Natural killer cell (primary cell): ENCODE data around the gene SLC6A18. TPM values are rescaled to one million over a fixed set of nuclear protein-coding genes. Genes with fewer than 3 reads are reported as not detected.

Source experiments
- ATAC-seq, 3 donors: fragments of 150-1000 bp in 2 of 3; fragments of 200-7000 bp in 1 of 3; cut with Tn5 transposase; 1 replicate in 1 of 3; 2 replicates in 2 of 3; pipeline ENCODE4 v1.10.0; 2021; ENCODE audit warnings: mild to moderate bottlenecking in 2 of 3, moderate library complexity in 2 of 3
- DNase-seq, 2 donors: peaks; one replicate each; pipeline versions ENCODE4 v3.0.0 to v3.0.0-alpha.2; 2013 to 2021; ENCODE audit warnings: mixed read lengths in 1 of 2
- H3K27ac ChIP-seq: one replicate; pipeline ENCODE4 v1.5.1; 2013; ENCODE audit warnings: mild to moderate bottlenecking, low read length
- H3K27me3 ChIP-seq: one replicate; pipeline ENCODE4 v1.6.1; 2013; ENCODE audit warnings: low read length; ENCODE audit not compliant: control insufficient read depth, insufficient read depth
- H3K36me3 ChIP-seq: one replicate; pipeline ENCODE4 v1.6.1; 2013; ENCODE audit warnings: low read length; ENCODE audit not compliant: control insufficient read depth, insufficient read depth
- H3K4me1 ChIP-seq: one replicate; pipeline ENCODE4 v1.6.1; 2013; ENCODE audit warnings: low read length; ENCODE audit not compliant: control insufficient read depth, insufficient read depth
- H3K4me3 ChIP-seq: one replicate; pipeline ENCODE4 v1.5.1; 2013; ENCODE audit warnings: low read length
- H3K9me3 ChIP-seq: one replicate; pipeline ENCODE4 v1.6.1; 2013; ENCODE audit warnings: low read length; ENCODE audit not compliant: control insufficient read depth, insufficient read depth
- H3K27ac Mint-ChIP-seq, 2 donors: one replicate each; pipeline ENCODE4 v1.8.0; 2022; ENCODE audit warnings: mild to moderate bottlenecking in 2 of 2, mixed read lengths in 2 of 2, moderate library complexity in 1 of 2
- H3K27me3 Mint-ChIP-seq, 2 donors: one replicate each; pipeline ENCODE4 v1.8.0; 2022; ENCODE audit warnings: low read depth in 2 of 2, mixed read lengths in 2 of 2
- H3K36me3 Mint-ChIP-seq: one replicate; pipeline ENCODE4 v1.8.0; 2022; ENCODE audit warnings: mixed read lengths
- H3K4me1 Mint-ChIP-seq, 2 donors: one replicate each; pipeline ENCODE4 v1.8.0; 2022; ENCODE audit warnings: mixed read lengths in 2 of 2
- H3K4me3 Mint-ChIP-seq: one replicate; pipeline ENCODE4 v1.8.0; 2022; ENCODE audit warnings: mild to moderate bottlenecking, moderate library complexity, mixed read lengths
- H3K9me3 Mint-ChIP-seq, 2 donors: one replicate each; pipeline ENCODE4 v1.8.0; 2022; ENCODE audit warnings: mixed read lengths in 2 of 2
- WGBS: methylation state at CpG from one replicate; pipeline ENCODE4 v1.1.7; 2013; ENCODE audit warnings: missing lambda C conversion rate; ENCODE audit not compliant: insufficient coverage; 5-methylcytosine and 5-hydroxymethylcytosine counted together
- intact Hi-C: fragments of 100-400 bp; cut with micrococcal nuclease; formaldehyde crosslinking; loops from one replicate; pipeline ENCODE4 v1.14.2; 2022
- total RNA-seq, 4 donors: library from RNA; stranded (reverse); fragments of 120-200 nt in 1 of 4; gene quantifications; one replicate each; pipeline versions ENCODE4 v1.2.3 to v1.2.4, GENCODE V29; 2013 to 2022
- TF ChIP-seq, protein P1 (sequence below): fragments of 200-600 bp; IDR thresholded peaks from one replicate; pipeline ENCODE4 v1.8.0; 2022; ENCODE audit warnings: antibody characterized with exemption

Gene SLC6A18
- total RNA-seq, 3 donors from 2014 or later (not counting 1 experiment from before 2014, with no cell fraction given): not detected

DNA sequence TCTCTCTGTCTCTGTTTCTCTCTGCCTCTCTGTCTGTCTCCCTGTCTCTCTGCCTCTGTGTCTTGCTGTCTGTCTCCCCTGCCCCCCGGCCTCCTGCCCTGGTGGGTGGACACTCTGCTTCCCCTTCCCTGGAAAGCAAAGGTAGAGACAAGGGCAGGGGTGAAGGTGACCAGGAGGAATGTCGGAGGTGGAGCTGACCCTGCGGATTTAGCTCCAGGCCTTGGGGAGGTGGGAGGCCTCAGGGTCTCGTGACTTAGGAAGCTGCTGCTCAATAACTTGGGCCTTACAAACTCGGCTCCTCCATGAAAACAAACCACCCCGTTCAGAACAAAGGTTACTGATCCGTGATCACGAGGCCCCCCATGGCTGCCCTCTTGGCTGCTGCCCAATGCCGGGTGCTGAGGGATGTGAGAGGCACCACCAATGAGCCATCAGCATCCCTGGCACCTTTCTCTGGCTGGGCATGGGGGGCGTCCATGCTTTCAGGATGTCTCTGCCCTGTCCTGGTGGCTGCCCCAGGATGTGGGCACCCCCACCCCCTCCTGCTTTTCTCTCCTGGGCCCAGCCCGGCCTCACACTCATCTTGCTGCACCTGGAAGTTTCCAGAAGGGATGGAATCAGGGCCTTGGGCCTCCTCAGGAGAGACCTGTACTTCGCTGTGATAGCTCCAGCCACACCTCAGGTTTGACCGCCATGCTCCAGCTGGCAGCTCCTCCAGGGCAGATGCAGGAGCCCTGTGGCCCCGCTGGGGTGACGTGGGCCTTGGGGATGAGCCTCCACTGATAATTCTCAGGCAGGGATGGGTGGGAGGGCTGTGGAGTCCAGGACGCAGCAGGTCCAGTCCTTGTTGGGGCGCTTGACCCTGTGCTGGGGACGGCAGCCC is 38.6 kb upstream of the SLC6A18 start:
- no peaks in the 10 kb centered on the region for H3K9me3 ChIP-seq
- intact Hi-C loops: no loop called here
- 81% methylated on average over 18 of the region's 18 CpGs for WGBS
- H3K36me3 ChIP-seq: no peaks in the 10 kb centered on the region
- H3K4me3 ChIP-seq: no peak overlapping the region
- no peak overlapping the region for H3K27ac ChIP-seq
- Mint-ChIP-seq H3K4me3 (no peak overlapping the region), H3K4me1 (no peaks in the 10 kb centered on the region), H3K36me3 (no peaks in the 10 kb centered on the region), H3K27ac (no peak overlapping the region), H3K9me3 (no peaks in the 10 kb centered on the region), H3K27me3 (peaks cover 7 to 23% of the 10 kb centered on the region in 2 donors)
- TF ChIP-seq, protein P1, sequence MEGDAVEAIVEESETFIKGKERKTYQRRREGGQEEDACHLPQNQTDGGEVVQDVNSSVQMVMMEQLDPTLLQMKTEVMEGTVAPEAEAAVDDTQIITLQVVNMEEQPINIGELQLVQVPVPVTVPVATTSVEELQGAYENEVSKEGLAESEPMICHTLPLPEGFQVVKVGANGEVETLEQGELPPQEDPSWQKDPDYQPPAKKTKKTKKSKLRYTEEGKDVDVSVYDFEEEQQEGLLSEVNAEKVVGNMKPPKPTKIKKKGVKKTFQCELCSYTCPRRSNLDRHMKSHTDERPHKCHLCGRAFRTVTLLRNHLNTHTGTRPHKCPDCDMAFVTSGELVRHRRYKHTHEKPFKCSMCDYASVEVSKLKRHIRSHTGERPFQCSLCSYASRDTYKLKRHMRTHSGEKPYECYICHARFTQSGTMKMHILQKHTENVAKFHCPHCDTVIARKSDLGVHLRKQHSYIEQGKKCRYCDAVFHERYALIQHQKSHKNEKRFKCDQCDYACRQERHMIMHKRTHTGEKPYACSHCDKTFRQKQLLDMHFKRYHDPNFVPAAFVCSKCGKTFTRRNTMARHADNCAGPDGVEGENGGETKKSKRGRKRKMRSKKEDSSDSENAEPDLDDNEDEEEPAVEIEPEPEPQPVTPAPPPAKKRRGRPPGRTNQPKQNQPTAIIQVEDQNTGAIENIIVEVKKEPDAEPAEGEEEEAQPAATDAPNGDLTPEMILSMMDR: no peak
- H3K4me1 ChIP-seq: no peaks in the 10 kb centered on the region
- ATAC-seq (no peak), DNase-seq (no peak)
- H3K27me3 ChIP-seq: no peaks in the 10 kb centered on the region

DNA sequence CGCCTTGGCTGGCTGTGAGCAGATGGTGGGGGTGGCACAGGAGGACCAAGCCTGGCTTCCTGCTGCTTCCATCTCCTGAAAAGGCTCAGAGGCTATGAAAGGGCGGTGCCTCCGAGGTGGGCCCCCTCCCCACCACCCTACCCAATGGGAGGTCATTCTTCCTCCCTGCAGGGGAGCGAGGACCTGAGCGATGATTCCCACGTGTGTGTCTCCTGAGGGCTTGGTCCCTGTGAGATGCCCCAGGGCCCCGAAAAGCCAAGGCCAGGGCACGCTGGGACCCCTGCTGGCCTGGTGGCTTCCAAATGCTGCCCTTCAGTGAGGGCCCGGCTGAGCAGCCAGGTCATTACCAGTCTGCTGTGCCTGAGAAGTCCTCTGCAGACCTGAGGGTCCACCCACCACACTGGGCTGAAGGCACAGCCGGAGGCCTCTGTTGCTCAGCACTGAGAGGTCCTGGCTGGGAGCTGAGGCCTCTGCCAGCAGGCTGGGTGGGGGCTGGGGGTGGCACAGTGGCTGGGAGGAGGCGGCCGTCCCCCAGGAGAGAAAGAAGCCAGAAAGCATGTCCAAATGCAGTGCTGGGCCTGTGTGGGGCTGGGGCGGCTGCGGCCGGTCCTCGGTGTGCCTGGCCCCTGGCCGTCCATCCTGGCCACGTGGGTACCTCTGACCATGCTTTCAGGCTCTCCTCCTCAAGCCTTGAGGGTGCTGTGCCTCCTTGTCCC is 37.8 kb upstream of the SLC6A18 start:
- ATAC-seq: no peak
- Mint-ChIP-seq H3K36me3 (no peaks in the 10 kb centered on the region), H3K9me3 (no peaks in the 10 kb centered on the region), H3K4me1 (no peaks in the 10 kb centered on the region), H3K4me3 (no peak overlapping the region), H3K27me3 (peaks cover 7 to 23% of the 10 kb centered on the region in 2 donors), H3K27ac (no peak overlapping the region)
- Histone ChIP-seq H3K27ac (no peak overlapping the region), H3K4me3 (no peak overlapping the region), H3K36me3 (no peaks in the 10 kb centered on the region), H3K9me3 (no peaks in the 10 kb centered on the region), H3K27me3 (no peaks in the 10 kb centered on the region), H3K4me1 (no peaks in the 10 kb centered on the region)
- TF ChIP-seq, protein P1: no peak
- no peak for DNase-seq
- 89% methylated on average over 18 of the region's 18 CpGs for WGBS
- intact Hi-C loops: no loop called here

DNA sequence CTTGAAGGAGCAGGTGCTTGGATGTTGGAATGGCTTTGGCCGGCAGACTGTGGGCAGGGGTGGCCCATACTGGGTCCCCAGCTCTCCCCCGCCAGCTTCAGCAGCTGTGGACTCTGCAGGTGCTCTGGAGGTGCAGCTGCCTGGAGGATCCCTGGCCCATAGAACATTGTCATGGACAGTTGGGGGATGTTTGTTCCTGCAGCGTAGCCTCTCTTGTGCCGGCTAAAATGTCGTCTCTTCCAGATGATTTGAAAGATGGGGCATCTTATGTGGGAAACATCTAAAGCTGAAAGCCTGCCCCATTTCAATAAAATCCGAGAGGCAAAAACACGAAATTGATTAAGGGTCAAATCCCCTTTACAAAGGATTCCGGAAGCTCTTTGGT is 37.2 kb upstream of the SLC6A18 start:
- Mint-ChIP-seq H3K27me3 (peaks cover 7 to 23% of the 10 kb centered on the region in 2 donors), H3K9me3 (no peaks in the 10 kb centered on the region), H3K27ac (no peak overlapping the region), H3K4me3 (no peak overlapping the region), H3K36me3 (no peaks in the 10 kb centered on the region), H3K4me1 (no peaks in the 10 kb centered on the region)
- Histone ChIP-seq H3K27ac (no peak overlapping the region), H3K9me3 (no peaks in the 10 kb centered on the region), H3K4me3 (no peak overlapping the region), H3K4me1 (no peaks in the 10 kb centered on the region), H3K36me3 (no peaks in the 10 kb centered on the region), H3K27me3 (no peaks in the 10 kb centered on the region)
- TF ChIP-seq, protein P1: no peak
- intact Hi-C loops: no loop called here
- WGBS: 85% methylated on average over 7 of the region's 8 CpGs
- no peak for DNase-seq
- no peak for ATAC-seq
